ENCODE measurements around the gene CCDC73. TPM values are rescaled to one million over a fixed set of nuclear protein-coding genes. Genes with fewer than 3 reads are reported as not detected.
A peak's percentile ranks its signal among the peaks of the same experiment; 100 is the strongest.

The CCDC73 gene
- total and polyA plus RNA-seq, 4 donors, result 0.02 to 0.50 (median 0.33) TPM

- TF ChIP-seq FOXA2 (IDR thresholded peaks at IDR 0.05), result no peak
Observed at GRCh38 chr11:32809313-32809712, 14.9 kb upstream of the CCDC73 start (continued).

GRCh38 chr11:32796425-32796824, 2.0 kb upstream of the CCDC73 start:
- H3K27me3 ChIP-seq (ENCODE audit: control insufficient read depth in 4 of 4, insufficient read depth in 4 of 4, low read length in 3 of 4), result no peaks in the 10 kb centered on the region
- peaks cover 0 to 5% (median 1%) of the 10 kb centered on the region in 4 donors for H3K4me1 ChIP-seq (ENCODE audit: control insufficient read depth in 4 of 4, insufficient read depth in 4 of 4, low read length in 3 of 4)
- no peak for TF ChIP-seq FOXA1 (IDR thresholded peaks at IDR 0.05)
- TF ChIP-seq FOXA2 (IDR thresholded peaks at IDR 0.05), result no peak
- no peak for TF ChIP-seq ATF3 (IDR thresholded peaks at IDR 0.05)
- TF ChIP-seq GABPA (IDR thresholded peaks at IDR 0.05 in 1 of 2, conservative IDR thresholded peaks at IDR 0.05 in 1 of 2), result no peak
- no peak overlapping the region for H3K4me3 ChIP-seq (ENCODE audit: low read depth in 1 of 3, low read length in 3 of 3)
- no peaks in the 10 kb centered on the region for H3K9me3 ChIP-seq (ENCODE audit: control insufficient read depth in 4 of 4, low read length in 3 of 4)
- no peak overlapping the region for H3K9ac ChIP-seq (ENCODE audit: low read depth in 1 of 2, low read length in 2 of 2)
- WGBS, result 89% methylated on average over 3 of the region's 3 CpGs
- H3K27ac ChIP-seq (ENCODE audit: low read depth in 1 of 2, low read length in 2 of 2), result no peak overlapping the region
- peaks cover 0 to 2% (median 0%) of the 10 kb centered on the region in 4 donors for H3K36me3 ChIP-seq (ENCODE audit: control insufficient read depth in 4 of 4, insufficient read depth in 3 of 4, low read depth in 1 of 4, low read length in 3 of 4)
- no peak for DNase-seq (ENCODE audit: low spot score)

- peaks cover 0 to 5% (median 1%) of the 10 kb centered on the region in 4 donors for H3K4me1 ChIP-seq (ENCODE audit: control insufficient read depth in 4 of 4, insufficient read depth in 4 of 4, low read length in 3 of 4)
- no peaks in the 10 kb centered on the region for H3K27me3 ChIP-seq (ENCODE audit: control insufficient read depth in 4 of 4, insufficient read depth in 4 of 4, low read length in 3 of 4)
- H3K27ac ChIP-seq (ENCODE audit: low read depth in 1 of 2, low read length in 2 of 2), result no peak overlapping the region
- no peaks in the 10 kb centered on the region for H3K9me3 ChIP-seq (ENCODE audit: control insufficient read depth in 4 of 4, low read length in 3 of 4)
- peaks cover 0 to 3% (median under 1%) of the 10 kb centered on the region in 4 donors for H3K36me3 ChIP-seq (ENCODE audit: control insufficient read depth in 4 of 4, insufficient read depth in 3 of 4, low read depth in 1 of 4, low read length in 3 of 4)
- DNase-seq (ENCODE audit: low spot score), result peak; percentile 69
- peak overlapping the region in 1 of 2 donors; percentile 37 for H3K9ac ChIP-seq (ENCODE audit: low read depth in 1 of 2, low read length in 2 of 2)
- peak overlapping the region in 1 of 3 donors; percentile 41 for H3K4me3 ChIP-seq (ENCODE audit: low read depth in 1 of 3, low read length in 3 of 3)
- TF ChIP-seq YY1 (IDR thresholded peaks at IDR 0.05) (peak; percentile 18), RAD21 (IDR thresholded peaks at IDR 0.05) (peak; percentile 79 to 85), CTCF (IDR thresholded peaks at IDR 0.05; ENCODE audit: low read depth, low read length, missing input control) (peak; percentile 59), FOXA2 (IDR thresholded peaks at IDR 0.05) (no peak), RXRA (IDR thresholded peaks at IDR 0.05) (no peak), TAF1 (conservative IDR thresholded peaks at IDR 0.05) (no peak)
- WGBS, result 17% methylated on average over 13 of the region's 13 CpGs
Observed at GRCh38 chr11:32792948-32793475, 1.4 kb downstream of the CCDC73 start.

GRCh38 chr11:32792111-32792947, 2.1 kb downstream of the CCDC73 start:
- Histone ChIP-seq H3K9ac (ENCODE audit: low read depth in 1 of 2, low read length in 2 of 2) (peak overlapping the region in 1 of 2 donors; percentile 37), H3K27ac (ENCODE audit: low read depth in 1 of 2, low read length in 2 of 2) (no peak overlapping the region), H3K36me3 (ENCODE audit: control insufficient read depth in 4 of 4, insufficient read depth in 3 of 4, low read depth in 1 of 4, low read length in 3 of 4) (peaks cover 0 to 3% (median under 1%) of the 10 kb centered on the region in 4 donors), H3K4me1 (ENCODE audit: control insufficient read depth in 4 of 4, insufficient read depth in 4 of 4, low read length in 3 of 4) (peaks cover 0 to 5% (median 1%) of the 10 kb centered on the region in 4 donors), H3K4me3 (ENCODE audit: low read depth in 1 of 3, low read length in 3 of 3) (peak overlapping the region in 1 of 3 donors; percentile 41), H3K9me3 (ENCODE audit: control insufficient read depth in 4 of 4, low read length in 3 of 4) (no peaks in the 10 kb centered on the region), H3K27me3 (ENCODE audit: control insufficient read depth in 4 of 4, insufficient read depth in 4 of 4, low read length in 3 of 4) (no peaks in the 10 kb centered on the region)
- DNase-seq (ENCODE audit: low spot score), result no peak
- WGBS, result 42% methylated on average over 6 of the region's 6 CpGs
- TF ChIP-seq HNF4G (IDR thresholded peaks at IDR 0.05), result no peak
- no peak for TF ChIP-seq FOXA2 (IDR thresholded peaks at IDR 0.05)
- TF ChIP-seq HNF4A (conservative IDR thresholded peaks at IDR 0.05), result no peak
- no peak for TF ChIP-seq ATF3 (IDR thresholded peaks at IDR 0.05)
- no peak for TF ChIP-seq EGR1 (IDR thresholded peaks at IDR 0.05; ENCODE audit: low read depth in 2 of 2)
- TF ChIP-seq YY1 (IDR thresholded peaks at IDR 0.05), result no peak
- no peak for TF ChIP-seq CTCF (IDR thresholded peaks at IDR 0.05; ENCODE audit: low read depth, low read length, missing input control)
- no peak for TF ChIP-seq SP1 (IDR thresholded peaks at IDR 0.05)
- no peak for TF ChIP-seq FOXA1 (IDR thresholded peaks at IDR 0.05)
- no peak for TF ChIP-seq RXRA (IDR thresholded peaks at IDR 0.05)
- no peak for TF ChIP-seq RAD21 (IDR thresholded peaks at IDR 0.05)
- no peak for TF ChIP-seq MAX (IDR thresholded peaks at IDR 0.05)
- no peak for TF ChIP-seq JUND (IDR thresholded peaks at IDR 0.05)
- TF ChIP-seq GABPA (IDR thresholded peaks at IDR 0.05 in 1 of 2, conservative IDR thresholded peaks at IDR 0.05 in 1 of 2), result no peak
- no peak for TF ChIP-seq TAF1 (conservative IDR thresholded peaks at IDR 0.05)
